Gastroesophageal sphincter (tissue), 3 donors: ENCODE measurements around the gene CLSTN2.

Experiments
- POLR2A ChIP-seq, 2 donors: fragments of 450-650 bp; IDR thresholded peaks; one replicate each; pipeline ENCODE4 v1.6.1; 2017; ENCODE audit warnings: antibody characterized with exemption in 2 of 2, mild to moderate bottlenecking in 2 of 2, moderate library complexity in 1 of 2
- POLR2AphosphoS5 ChIP-seq: sonication (generic); formaldehyde crosslinking; IDR thresholded peaks from one replicate; pipeline ENCODE4 v1.6.1; 2017; ENCODE audit warnings: antibody characterized with exemption
- TF ChIP-seq, protein P1 (sequence below), 4 experiments: fragments of 200-600 bp in 2 of 4; fragments of 450-650 bp in 2 of 4; sonication (generic) in 1 of 4; IDR thresholded peaks; one replicate each; pipeline ENCODE4 v1.5.1; 2017 to 2019; ENCODE audit warnings: antibody characterized with exemption in 4 of 4, mild to moderate bottlenecking in 2 of 4, moderate library complexity in 2 of 4

DNA sequence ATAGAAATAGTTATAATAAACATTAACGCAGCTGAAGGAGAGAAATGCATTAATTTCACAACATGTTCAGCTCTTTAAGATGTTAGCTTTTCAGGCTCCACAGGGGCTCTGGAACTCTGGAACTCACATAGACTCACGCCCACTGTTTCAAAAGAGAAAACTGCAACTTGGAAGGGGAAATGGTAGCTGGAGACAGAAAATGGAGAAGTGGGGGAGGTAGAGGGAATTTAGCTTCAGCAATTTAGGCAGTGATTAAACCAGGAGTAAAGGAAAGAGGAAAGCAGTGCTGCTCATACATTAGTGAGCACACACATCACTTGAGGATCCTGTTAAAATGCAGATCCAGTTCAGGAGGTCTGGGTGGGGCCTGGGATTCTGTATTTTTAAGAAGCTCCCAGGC is 468.1 kb downstream of the CLSTN2 start:
- TF ChIP-seq, protein P1, sequence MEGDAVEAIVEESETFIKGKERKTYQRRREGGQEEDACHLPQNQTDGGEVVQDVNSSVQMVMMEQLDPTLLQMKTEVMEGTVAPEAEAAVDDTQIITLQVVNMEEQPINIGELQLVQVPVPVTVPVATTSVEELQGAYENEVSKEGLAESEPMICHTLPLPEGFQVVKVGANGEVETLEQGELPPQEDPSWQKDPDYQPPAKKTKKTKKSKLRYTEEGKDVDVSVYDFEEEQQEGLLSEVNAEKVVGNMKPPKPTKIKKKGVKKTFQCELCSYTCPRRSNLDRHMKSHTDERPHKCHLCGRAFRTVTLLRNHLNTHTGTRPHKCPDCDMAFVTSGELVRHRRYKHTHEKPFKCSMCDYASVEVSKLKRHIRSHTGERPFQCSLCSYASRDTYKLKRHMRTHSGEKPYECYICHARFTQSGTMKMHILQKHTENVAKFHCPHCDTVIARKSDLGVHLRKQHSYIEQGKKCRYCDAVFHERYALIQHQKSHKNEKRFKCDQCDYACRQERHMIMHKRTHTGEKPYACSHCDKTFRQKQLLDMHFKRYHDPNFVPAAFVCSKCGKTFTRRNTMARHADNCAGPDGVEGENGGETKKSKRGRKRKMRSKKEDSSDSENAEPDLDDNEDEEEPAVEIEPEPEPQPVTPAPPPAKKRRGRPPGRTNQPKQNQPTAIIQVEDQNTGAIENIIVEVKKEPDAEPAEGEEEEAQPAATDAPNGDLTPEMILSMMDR (IDR thresholded peaks at IDR 0.05), result no peak
- TF ChIP-seq POLR2A (IDR thresholded peaks at IDR 0.05) (no peak), POLR2AphosphoS5 (no peak)
